Colonic mucosa (tissue), 4 donors: ENCODE results near the gene SLC9A9. TPM values are rescaled to one million over a fixed set of nuclear protein-coding genes. Genes with fewer than 3 reads are reported as not detected.

Experiments
- DNase-seq: peaks from one replicate; pipeline ENCODE4 v3.0.0-alpha.2; 2020
- H3K27ac ChIP-seq: fragments of 200-600 bp; one replicate; pipeline ENCODE4 v1.8.0; 2021
- H3K27me3 ChIP-seq: fragments of 200-600 bp; one replicate; pipeline ENCODE4 v1.8.0; 2021
- H3K36me3 ChIP-seq: fragments of 200-600 bp; one replicate; pipeline ENCODE4 v1.8.0; 2021
- H3K4me1 ChIP-seq: fragments of 200-600 bp; one replicate; pipeline ENCODE4 v1.8.0; 2021; ENCODE audit warnings: mild to moderate bottlenecking
- H3K4me3 ChIP-seq: fragments of 200-600 bp; one replicate; pipeline ENCODE4 v1.8.0; 2021
- H3K9ac ChIP-seq, 2 donors: one replicate each; pipeline ENCODE4 v1.7.0; 2013; ENCODE audit warnings: control low read depth in 2 of 2, low read depth in 2 of 2, low read length in 2 of 2
- H3K9me3 ChIP-seq: fragments of 200-600 bp; one replicate; pipeline ENCODE4 v1.8.0; 2021
- CTCF ChIP-seq: fragments of 200-600 bp; IDR thresholded peaks from one replicate; pipeline ENCODE4 v1.8.0; 2022; ENCODE audit warnings: antibody characterized with exemption, mild to moderate bottlenecking
- intact Hi-C: fragments of 100-400 bp; cut with DNase I; formaldehyde crosslinking; loops from one replicate; pipeline ENCODE4 v1.14.1; 2022
- total RNA-seq, 2 donors: library from RNA; stranded (reverse); fragmentation: NEBNext Ultra II Directional in 1 of 2; extraction: Animal tissue kit (Norgen Biotek cat#: 25700) in 1 of 2; gene quantifications; one replicate each; pipeline ENCODE4 v1.2.1, GENCODE V29; 2021
- donor health status: healthy.
- donor health status: DM: no; HTN: no; CAD: no.
- donor health status: DM: no; HTN: no; CAD: no.

The SLC9A9 gene
- total RNA-seq, 2 donors from 2014 or later: 2.5 to 6.5 TPM

- Histone ChIP-seq H3K4me1 (no peaks in the 10 kb centered on the region), H3K36me3 (no peaks in the 10 kb centered on the region), H3K9ac (no peak overlapping the region), H3K9me3 (no peaks in the 10 kb centered on the region), H3K4me3 (no peak overlapping the region), H3K27me3 (no peaks in the 10 kb centered on the region), H3K27ac (no peak overlapping the region)
- no peak for TF ChIP-seq CTCF
- DNase-seq: no peak
- intact Hi-C loops: no loop called here
These were observed 346.2 kb downstream of the SLC9A9 start for GRCh38 chr3:143502081-143502480.

GRCh38 chr3:143497382-143497781 lies 350.9 kb downstream of the SLC9A9 start:
- no peaks in the 10 kb centered on the region for H3K9me3 ChIP-seq
- H3K4me3 ChIP-seq: no peak overlapping the region
- H3K4me1 ChIP-seq: no peaks in the 10 kb centered on the region
- no peak overlapping the region for H3K27ac ChIP-seq
- no peak overlapping the region for H3K9ac ChIP-seq
- H3K36me3 ChIP-seq: no peaks in the 10 kb centered on the region
- DNase-seq: no peak
- TF ChIP-seq CTCF: no peak
- H3K27me3 ChIP-seq: no peaks in the 10 kb centered on the region
- intact Hi-C loops: no loop called here

- intact Hi-C loops: no loop called here
- H3K4me3 ChIP-seq: no peak overlapping the region
- H3K4me1 ChIP-seq: no peaks in the 10 kb centered on the region
- no peak for DNase-seq
- no peak overlapping the region for H3K9ac ChIP-seq
- no peaks in the 10 kb centered on the region for H3K36me3 ChIP-seq
- H3K27me3 ChIP-seq: no peaks in the 10 kb centered on the region
- no peak overlapping the region for H3K27ac ChIP-seq
- H3K9me3 ChIP-seq: no peaks in the 10 kb centered on the region
- TF ChIP-seq CTCF: no peak
These were observed 352.1 kb downstream of the SLC9A9 start for GRCh38 chr3:143496191-143496590.

- TF ChIP-seq CTCF: no peak
- DNase-seq: no peak
- Histone ChIP-seq H3K36me3 (no peaks in the 10 kb centered on the region), H3K27ac (no peak overlapping the region), H3K9ac (no peak overlapping the region), H3K9me3 (no peaks in the 10 kb centered on the region), H3K4me1 (no peaks in the 10 kb centered on the region), H3K27me3 (no peaks in the 10 kb centered on the region), H3K4me3 (no peak overlapping the region)
- intact Hi-C loops: no loop called here
These were observed 352.7 kb downstream of the SLC9A9 start for GRCh38 chr3:143495527-143495926.

- intact Hi-C loops: no loop called here
- Histone ChIP-seq H3K27ac (no peak overlapping the region), H3K27me3 (no peaks in the 10 kb centered on the region), H3K9me3 (no peaks in the 10 kb centered on the region), H3K4me1 (no peaks in the 10 kb centered on the region), H3K9ac (no peak overlapping the region), H3K36me3 (no peaks in the 10 kb centered on the region), H3K4me3 (no peak overlapping the region)
- no peak for TF ChIP-seq CTCF
- no peak for DNase-seq
These were observed 361.7 kb downstream of the SLC9A9 start for GRCh38 chr3:143486611-143487010.
